ENCODE measurements around the gene TTC13. TPM values are rescaled to one million over a fixed set of nuclear protein-coding genes. Genes with fewer than 3 reads are reported as not detected.

Gene TTC13
- total RNA-seq, 1 experiment from 2014 or later: 30.1 TPM

DNA sequence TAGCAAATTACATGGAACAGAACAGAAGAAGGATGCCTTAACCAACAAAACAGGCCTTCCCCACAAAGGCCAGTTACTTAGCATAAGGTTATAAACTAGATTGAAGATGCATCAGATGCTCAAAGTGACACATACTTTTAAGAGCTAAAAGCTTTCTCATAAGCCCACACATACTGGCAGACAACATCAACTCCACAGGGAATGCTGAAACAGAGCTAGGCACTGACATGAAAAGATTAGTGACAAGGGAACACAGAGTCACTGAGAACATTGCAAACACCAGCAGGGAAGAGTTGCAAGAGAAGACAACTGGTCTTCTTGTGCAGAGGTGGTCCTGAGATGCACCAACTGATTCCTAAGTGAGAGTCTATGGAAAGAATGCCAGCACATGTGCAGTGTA, 6.9 kb downstream of the TTC13 start:
- Histone ChIP-seq H3K27me3 (replicated peaks; ENCODE audit: insufficient read depth, low read depth, low read length, poor library complexity) (no peaks in the 10 kb centered on the region), H3K4me3 (ENCODE audit: low read depth, low read length, poor library complexity, severe bottlenecking) (no peak overlapping the region), H3K27ac (ENCODE audit: low read depth, low read length, poor library complexity, severe bottlenecking) (no peak overlapping the region), H3K4me1 (ENCODE audit: insufficient read depth, low read length, poor library complexity, severe bottlenecking) (peaks cover 4% of the 10 kb centered on the region), H3K9me3 (ENCODE audit: low read depth, low read length, poor library complexity, severe bottlenecking) (no peaks in the 10 kb centered on the region), H3K36me3 (ENCODE audit: insufficient read depth, low read length, poor library complexity, severe bottlenecking) (peaks cover 11% of the 10 kb centered on the region)
- POLR2A ChIA-PET (ENCODE audit: low non-redundant PET): no interaction called here
- no peak for TF ChIP-seq EZH2 (IDR thresholded peaks at IDR 0.05; ENCODE audit: borderline replicate concordance, low read depth, low read length, poor library complexity, severe bottlenecking)
- TF ChIP-seq, protein P1, sequence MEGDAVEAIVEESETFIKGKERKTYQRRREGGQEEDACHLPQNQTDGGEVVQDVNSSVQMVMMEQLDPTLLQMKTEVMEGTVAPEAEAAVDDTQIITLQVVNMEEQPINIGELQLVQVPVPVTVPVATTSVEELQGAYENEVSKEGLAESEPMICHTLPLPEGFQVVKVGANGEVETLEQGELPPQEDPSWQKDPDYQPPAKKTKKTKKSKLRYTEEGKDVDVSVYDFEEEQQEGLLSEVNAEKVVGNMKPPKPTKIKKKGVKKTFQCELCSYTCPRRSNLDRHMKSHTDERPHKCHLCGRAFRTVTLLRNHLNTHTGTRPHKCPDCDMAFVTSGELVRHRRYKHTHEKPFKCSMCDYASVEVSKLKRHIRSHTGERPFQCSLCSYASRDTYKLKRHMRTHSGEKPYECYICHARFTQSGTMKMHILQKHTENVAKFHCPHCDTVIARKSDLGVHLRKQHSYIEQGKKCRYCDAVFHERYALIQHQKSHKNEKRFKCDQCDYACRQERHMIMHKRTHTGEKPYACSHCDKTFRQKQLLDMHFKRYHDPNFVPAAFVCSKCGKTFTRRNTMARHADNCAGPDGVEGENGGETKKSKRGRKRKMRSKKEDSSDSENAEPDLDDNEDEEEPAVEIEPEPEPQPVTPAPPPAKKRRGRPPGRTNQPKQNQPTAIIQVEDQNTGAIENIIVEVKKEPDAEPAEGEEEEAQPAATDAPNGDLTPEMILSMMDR (conservative IDR thresholded peaks at IDR 0.05; ENCODE audit: low read depth, low read length): no peak
- intact Hi-C loops (cut with micrococcal nuclease; ENCODE audit: unreplicated experiment): no loop called here
- DNase-seq (ENCODE audit: low spot score): no peak
- CTCF ChIA-PET: no interaction called here
- BruUV-seq (replicated peaks): no TSS peak

DNA sequence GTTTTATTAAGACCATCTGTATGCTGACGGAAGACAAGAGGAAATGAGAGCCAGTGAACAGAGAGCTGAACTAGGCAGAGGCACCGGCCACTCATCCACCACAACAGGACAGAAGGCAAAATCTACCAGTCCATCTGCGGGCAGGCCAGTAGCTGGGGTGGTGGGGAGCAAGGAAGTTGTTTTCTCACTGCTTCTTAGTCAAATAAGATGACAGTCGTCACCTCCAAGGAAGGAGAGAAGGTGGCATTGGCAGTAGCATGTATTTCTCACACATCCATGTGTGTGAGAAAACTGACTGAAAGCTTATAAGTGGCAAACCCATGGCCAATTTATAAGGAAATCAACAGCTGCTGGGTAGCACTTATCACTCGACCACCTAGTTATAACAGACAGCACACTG, 8.2 kb downstream of the TTC13 start:
- H3K27ac ChIP-seq (ENCODE audit: low read depth, low read length, poor library complexity, severe bottlenecking): no peak overlapping the region
- no TSS peak for BruUV-seq (replicated peaks)
- no peak for DNase-seq (ENCODE audit: low spot score)
- H3K27me3 ChIP-seq (replicated peaks; ENCODE audit: insufficient read depth, low read depth, low read length, poor library complexity): no peaks in the 10 kb centered on the region
- CTCF ChIA-PET: no interaction called here
- intact Hi-C loops (cut with micrococcal nuclease; ENCODE audit: unreplicated experiment): no loop called here
- no peak overlapping the region for H3K4me3 ChIP-seq (ENCODE audit: low read depth, low read length, poor library complexity, severe bottlenecking)
- H3K36me3 ChIP-seq (ENCODE audit: insufficient read depth, low read length, poor library complexity, severe bottlenecking): no peaks in the 10 kb centered on the region
- POLR2A ChIA-PET (ENCODE audit: low non-redundant PET): no interaction called here
- no peak for TF ChIP-seq EZH2 (IDR thresholded peaks at IDR 0.05; ENCODE audit: borderline replicate concordance, low read depth, low read length, poor library complexity, severe bottlenecking)
- TF ChIP-seq, protein P1 (conservative IDR thresholded peaks at IDR 0.05; ENCODE audit: low read depth, low read length): no peak
- H3K4me1 ChIP-seq (ENCODE audit: insufficient read depth, low read length, poor library complexity, severe bottlenecking): peaks cover 4% of the 10 kb centered on the region
- no peaks in the 10 kb centered on the region for H3K9me3 ChIP-seq (ENCODE audit: low read depth, low read length, poor library complexity, severe bottlenecking)

DNA sequence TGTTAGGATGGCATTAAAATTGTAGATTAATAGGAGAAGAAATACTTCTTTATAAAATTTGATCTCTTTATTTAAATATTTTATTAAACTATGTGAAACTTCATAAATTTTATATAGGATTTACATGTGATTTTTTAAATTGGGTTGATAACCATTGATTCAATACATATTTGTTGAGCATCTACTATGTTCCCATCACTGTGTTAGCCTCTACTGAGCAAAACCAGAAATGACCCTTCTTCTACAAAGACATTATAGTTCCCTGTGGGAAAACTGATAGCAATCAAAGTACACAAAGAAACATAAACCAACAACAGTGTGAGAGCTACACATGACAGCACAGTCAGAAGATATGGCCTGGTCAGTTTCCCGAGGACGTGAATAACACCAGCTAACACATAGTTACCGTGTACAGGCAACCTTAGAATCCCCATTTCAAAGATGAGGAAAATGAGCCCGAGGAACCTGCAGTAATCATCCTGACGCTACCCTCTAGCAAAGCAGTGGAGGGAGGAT, 12.2 kb downstream of the TTC13 start:
- no peak for DNase-seq (ENCODE audit: low spot score)
- no peaks in the 10 kb centered on the region for H3K4me1 ChIP-seq (ENCODE audit: insufficient read depth, low read length, poor library complexity, severe bottlenecking)
- no peaks in the 10 kb centered on the region for H3K36me3 ChIP-seq (ENCODE audit: insufficient read depth, low read length, poor library complexity, severe bottlenecking)
- no peaks in the 10 kb centered on the region for H3K27me3 ChIP-seq (replicated peaks; ENCODE audit: insufficient read depth, low read depth, low read length, poor library complexity)
- ChIA-PET CTCF (no interaction called here), POLR2A (ENCODE audit: low non-redundant PET) (no interaction called here)
- H3K27ac ChIP-seq (ENCODE audit: low read depth, low read length, poor library complexity, severe bottlenecking): no peak overlapping the region
- no TSS peak for BruUV-seq (replicated peaks)
- intact Hi-C loops (cut with micrococcal nuclease; ENCODE audit: unreplicated experiment): no loop called here
- TF ChIP-seq, protein P1 (conservative IDR thresholded peaks at IDR 0.05; ENCODE audit: low read depth, low read length): no peak
- no peak for TF ChIP-seq EZH2 (IDR thresholded peaks at IDR 0.05; ENCODE audit: borderline replicate concordance, low read depth, low read length, poor library complexity, severe bottlenecking)
- H3K4me3 ChIP-seq (ENCODE audit: low read depth, low read length, poor library complexity, severe bottlenecking): no peak overlapping the region
- no peaks in the 10 kb centered on the region for H3K9me3 ChIP-seq (ENCODE audit: low read depth, low read length, poor library complexity, severe bottlenecking)
